Heart left ventricle (tissue), 16 donors: ENCODE data around the gene TEAD1. TPM values are rescaled to one million over a fixed set of nuclear protein-coding genes. Genes with fewer than 3 reads are reported as not detected.

Source experiments
- ATAC-seq, 4 donors: fragments of 200-7000 bp; cut with Tn5 transposase; one replicate each; pipeline ENCODE4 v1.9.1; 2020 to 2022; ENCODE audit warnings: moderate library complexity in 4 of 4, mild to moderate bottlenecking in 3 of 4, moderate number of reproducible peaks in 1 of 4
- DNase-seq, 5 donors: peaks; one replicate each; pipeline ENCODE4 v3.0.0-alpha.2; 2020
- H3K27ac ChIP-seq, 12 donors: fragments of 200-600 bp; sonication (generic) in 4 of 12; one replicate each; pipeline versions ENCODE4 v1.5.0 to v1.8.0; 2016 to 2022; ENCODE audit warnings: mild to moderate bottlenecking in 2 of 12
- H3K27me3 ChIP-seq, 9 donors: fragments of 200-600 bp; sonication (generic) in 2 of 9; one replicate each; pipeline versions ENCODE4 v1.5.1 to v1.8.0; 2016 to 2022; ENCODE audit warnings: mild to moderate bottlenecking in 3 of 9
- H3K36me3 ChIP-seq, 9 donors: fragments of 200-600 bp; sonication (generic) in 2 of 9; one replicate each; pipeline versions ENCODE4 v1.5.0 to v1.8.0; 2018 to 2022; ENCODE audit warnings: mild to moderate bottlenecking in 2 of 9
- H3K4me1 ChIP-seq, 12 donors: fragments of 200-600 bp; sonication (generic) in 4 of 12; one replicate each; pipeline versions ENCODE4 v1.5.0 to v1.8.0; 2016 to 2022; ENCODE audit warnings: mild to moderate bottlenecking in 3 of 12
- H3K4me3 ChIP-seq, 12 donors: fragments of 200-600 bp; sonication (generic) in 4 of 12; one replicate each; pipeline versions ENCODE4 v1.5.0 to v1.8.0; 2017 to 2022; ENCODE audit warnings: mild to moderate bottlenecking in 9 of 12, moderate library complexity in 4 of 12
- H3K9me3 ChIP-seq, 12 donors: fragments of 200-600 bp; sonication (generic) in 4 of 12; one replicate each; pipeline versions ENCODE4 v1.5.0 to v1.8.0; 2016 to 2022; ENCODE audit warnings: mild to moderate bottlenecking in 1 of 12
- POLR2A ChIP-seq, 2 donors: fragments of 450-650 bp; IDR thresholded peaks; one replicate each; pipeline ENCODE4 v1.6.1; 2017; ENCODE audit warnings: antibody characterized with exemption in 2 of 2, mild to moderate bottlenecking in 2 of 2, moderate library complexity in 2 of 2
- WGBS, 4 donors: extraction: QIAGEN DNeasy Blood & Tissue Kit in 2 of 4; methylation state at CpG; one replicate each; pipeline versions ENCODE4 v1.1.5 to v1.1.7; 2013 to 2018; 5-methylcytosine and 5-hydroxymethylcytosine counted together
- intact Hi-C, 10 donors: fragments of 100-400 bp; cut with DNase I; formaldehyde crosslinking; loops; one replicate each; pipeline versions ENCODE4 v1.11.1 to v1.14.2; 2022
- long read RNA-seq, 3 donors: library from polyadenylated mRNA; unstranded; transcript quantifications; one replicate each; pipeline ENCODE4 v2.0.0, GENCODE V29; 2020 to 2021
- polyA plus RNA-seq, 2 donors: library from polyadenylated mRNA; stranded (reverse); fragments of 200-250 nt; gene quantifications; one replicate each; pipeline ENCODE4 v1.2.3, GENCODE V29; 2013
- total RNA-seq, 9 donors: library from RNA; depleted of rRNA in 2 of 9; stranded (reverse); fragments of >200 nt in 2 of 9; fragmentation: NEBNext Ultra II Directional in 3 of 9; extraction: Animal tissue kit (Norgen Biotek cat#: 25700) in 3 of 9; gene quantifications; one replicate each; pipeline versions ENCODE4 v1.1.0 to v1.2.4, GENCODE V29; 2016 to 2023
- TF ChIP-seq, protein P1 (sequence below), 12 donors: fragments of 200-600 bp; sonication (generic) in 4 of 12; IDR thresholded peaks; one replicate each; pipeline versions ENCODE4 v1.5.0 to v1.8.0; 2018 to 2022; ENCODE audit warnings: antibody characterized with exemption in 12 of 12, mild to moderate bottlenecking in 5 of 12
- donor health status: ischemic (EF 13 %, LVEDD 7.1; RV severe dilation, severe dysfunction).
- donor health status: healthy with polysubstance abuse.
- donor health status: DM: no; HTN: yes; CAD: no.
- donor health status: DM: no; HTN: no; CAD: no.
- donor health status: ischemic (EF 25% LVEDD 6.9; RV normal size, moderate dysfunction).
- donor health status: ischemic (EF 25% LVEDD 5.7; RV mildly dilated, moderate dysfunction).
- donor health status: healthy.
- donor health status: DM: yes; HTN: yes; CAD: no.
- donor health status: ischemic (EF 35%, LVEDD 5.7; RV mildly dilated, moderate dysfunction).
- donor health status: nonischemic (EF 11% LVEDD 7.7; RV severe dilation, severe dysfunction).
- donor health status: DM: yes; HTN: yes; CAD: no.
- donor health status: PGD.
- donor health status: ischemic (EF 29% LVEDD 5.4; RV normal size, mild dysfunction).
- donor health status: nonischemic (EF 23%, LVEDD 6.1; RV moderate dilation, normal function).

TEAD1 gene
- 100 to 1,000 TPM in 7 of 9 donors, 10 to 100 TPM in 2; 89.8 to 161 (median 116) TPM for total RNA-seq
- 10 to 100 TPM; 14.4 to 88.5 TPM for polyA plus RNA-seq
- long read RNA-seq, donor 1, full-length matches to known transcripts = 2 of 66 reads
- long read RNA-seq, donor 1, partial matches to known transcripts = 3 of 66 reads
- long read RNA-seq, donor 1, other reads (novel, unspliced or antisense) = 61 of 66 reads
- long read RNA-seq, donor 2, full-length matches to known transcripts = 13 of 75 reads
- long read RNA-seq, donor 2, partial matches to known transcripts = 8 of 75 reads
- long read RNA-seq, donor 2, other reads (novel, unspliced or antisense) = 54 of 75 reads
- long read RNA-seq, donor 3, full-length matches to known transcripts = 4 of 104 reads
- long read RNA-seq, donor 3, partial matches to known transcripts = 5 of 104 reads
- long read RNA-seq, donor 3, other reads (novel, unspliced or antisense) = 95 of 104 reads

DNA sequence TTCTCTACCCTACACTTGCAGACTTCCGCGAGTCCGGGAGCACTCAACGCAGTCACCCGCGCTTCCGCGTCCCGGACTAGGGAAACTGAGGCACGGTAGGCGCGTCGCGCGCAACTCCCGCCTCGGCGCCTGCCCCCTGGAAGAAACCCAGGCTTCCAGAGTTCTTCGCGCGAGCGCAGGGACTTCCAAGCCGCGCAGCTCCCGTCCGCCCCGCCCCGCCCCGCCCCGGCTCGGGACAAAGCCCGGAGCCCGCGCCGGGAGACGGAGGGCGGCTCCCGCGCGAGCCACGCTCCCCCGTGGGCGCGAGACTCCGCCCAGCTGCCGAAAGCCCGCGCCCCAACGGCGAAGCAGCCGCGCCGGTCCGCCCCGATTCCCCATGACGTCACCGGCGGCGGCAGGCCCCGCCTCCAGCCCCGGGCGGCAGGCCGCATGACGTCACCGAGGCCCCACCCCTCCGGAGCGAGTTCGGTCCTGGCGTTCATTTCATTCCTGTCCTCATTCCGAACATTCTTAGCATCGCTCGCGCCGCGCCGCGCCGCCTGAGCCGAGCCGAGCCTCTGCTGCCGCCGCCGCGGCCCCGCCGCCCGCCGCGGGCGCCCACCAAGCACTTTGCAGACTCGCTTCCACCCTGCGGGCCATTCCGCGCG is at the start of gene TEAD1:
TSS of gene TEAD1 (plus strand) at position 498 of the 647 bp plus-strand sequence.
- Histone ChIP-seq H3K9me3 (no peaks in the 10 kb centered on the region), H3K4me3 (peak within 1 kb of the TSS; percentile 64 to 92 (median 72)), H3K4me1 (peaks cover 3 to 37% (median 24%) of the 10 kb centered on the region in 12 donors), H3K27me3 (peaks cover 0 to 44% (median 0%) of the 10 kb centered on the region in 9 donors), H3K27ac (peak within 1 kb of the TSS; percentile 84 to 98 (median 96)), H3K36me3 (no peaks in the 10 kb centered on the region)
- whole genome bisulfite sequencing, 4 donors = 0 to 1% (median 1%) methylated on average over 14 to 95 of the region's 95 CpGs
- TF ChIP-seq, protein P1, sequence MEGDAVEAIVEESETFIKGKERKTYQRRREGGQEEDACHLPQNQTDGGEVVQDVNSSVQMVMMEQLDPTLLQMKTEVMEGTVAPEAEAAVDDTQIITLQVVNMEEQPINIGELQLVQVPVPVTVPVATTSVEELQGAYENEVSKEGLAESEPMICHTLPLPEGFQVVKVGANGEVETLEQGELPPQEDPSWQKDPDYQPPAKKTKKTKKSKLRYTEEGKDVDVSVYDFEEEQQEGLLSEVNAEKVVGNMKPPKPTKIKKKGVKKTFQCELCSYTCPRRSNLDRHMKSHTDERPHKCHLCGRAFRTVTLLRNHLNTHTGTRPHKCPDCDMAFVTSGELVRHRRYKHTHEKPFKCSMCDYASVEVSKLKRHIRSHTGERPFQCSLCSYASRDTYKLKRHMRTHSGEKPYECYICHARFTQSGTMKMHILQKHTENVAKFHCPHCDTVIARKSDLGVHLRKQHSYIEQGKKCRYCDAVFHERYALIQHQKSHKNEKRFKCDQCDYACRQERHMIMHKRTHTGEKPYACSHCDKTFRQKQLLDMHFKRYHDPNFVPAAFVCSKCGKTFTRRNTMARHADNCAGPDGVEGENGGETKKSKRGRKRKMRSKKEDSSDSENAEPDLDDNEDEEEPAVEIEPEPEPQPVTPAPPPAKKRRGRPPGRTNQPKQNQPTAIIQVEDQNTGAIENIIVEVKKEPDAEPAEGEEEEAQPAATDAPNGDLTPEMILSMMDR (IDR thresholded peaks at IDR 0.05) = no peak
- TF ChIP-seq POLR2A (IDR thresholded peaks at IDR 0.05) = peak in 1 of 2 donors; percentile 77
- peak; percentile 96 to 98 (median 97) for DNase-seq
- peak; percentile 89 to 97 (median 95) for ATAC-seq
- intact Hi-C loops = loop anchor here (2.0 to 10.0 kb wide), 19 partner anchors 19 to 342 kb away; partner anchors contain the start of gene PARVA (in 1 of the 10)

DNA sequence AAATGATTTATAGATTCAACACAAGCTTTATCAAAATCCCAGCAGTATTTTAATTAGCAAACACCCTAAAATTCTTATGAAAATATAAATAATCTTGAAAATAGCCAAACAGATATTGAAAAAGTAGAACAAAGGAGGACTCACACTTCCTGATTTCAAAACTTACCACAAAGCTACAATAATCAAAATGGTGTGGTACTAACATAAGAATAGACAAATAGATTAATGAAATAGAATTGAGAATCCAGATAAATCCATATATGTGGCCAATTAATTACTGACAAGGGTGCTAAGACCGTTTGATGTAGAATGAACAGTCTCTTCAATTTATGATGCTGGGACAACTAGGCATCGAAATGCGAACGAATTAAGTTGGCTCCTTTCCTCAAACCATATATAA is 49.6 kb upstream of the TEAD1 start:
- Histone ChIP-seq H3K4me3 (no peak overlapping the region), H3K36me3 (no peaks in the 10 kb centered on the region), H3K27ac (no peak overlapping the region), H3K27me3 (no peaks in the 10 kb centered on the region), H3K9me3 (peaks cover 0 to 25% (median 14%) of the 10 kb centered on the region in 12 donors), H3K4me1 (no peaks in the 10 kb centered on the region)
- DNase-seq (no peak), ATAC-seq (no peak)
- intact Hi-C loops = no loop called here
- TF ChIP-seq POLR2A (IDR thresholded peaks at IDR 0.05) = no peak
- TF ChIP-seq, protein P1 (IDR thresholded peaks at IDR 0.05) = no peak
- 89 to 96% (median 94%) methylated on average over 4 of the region's 4 CpGs for WGBS, 4 donors

DNA sequence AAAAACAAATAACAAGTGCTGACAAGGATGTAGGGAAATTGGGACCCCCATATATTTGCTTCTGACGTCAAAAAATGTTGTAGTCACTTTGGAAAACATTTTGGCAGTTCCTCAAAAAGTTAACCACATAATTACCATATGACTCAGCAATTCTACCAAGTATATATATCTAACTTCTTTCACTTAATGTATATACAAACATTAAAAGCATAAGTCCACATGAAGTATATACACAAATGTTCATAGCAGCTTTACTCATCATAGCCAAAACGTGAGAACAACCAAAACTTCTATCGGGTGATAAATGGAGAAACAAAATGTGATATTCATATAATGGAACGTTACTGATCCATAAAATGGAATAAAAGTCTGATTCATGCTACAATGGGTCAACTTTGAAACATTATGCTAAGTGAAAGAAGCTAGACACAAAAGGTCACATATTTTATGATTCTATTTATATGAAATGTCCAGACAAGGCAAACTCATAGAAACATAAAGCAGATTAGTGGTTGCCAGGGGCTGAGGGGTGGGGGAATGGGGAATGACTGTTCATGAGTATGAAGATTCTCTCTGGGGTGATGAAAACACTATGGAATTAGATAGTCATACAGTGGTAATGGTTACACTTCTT is 48.7 kb upstream of the TEAD1 start:
- TF ChIP-seq, protein P1 (IDR thresholded peaks at IDR 0.05) = no peak
- TF ChIP-seq POLR2A (IDR thresholded peaks at IDR 0.05) = no peak
- ATAC-seq (no peak), DNase-seq (no peak)
- Histone ChIP-seq H3K9me3 (peaks cover 0 to 25% (median 14%) of the 10 kb centered on the region in 12 donors), H3K27ac (no peak overlapping the region), H3K36me3 (no peaks in the 10 kb centered on the region), H3K27me3 (no peaks in the 10 kb centered on the region), H3K4me1 (no peaks in the 10 kb centered on the region), H3K4me3 (no peak overlapping the region)
- intact Hi-C loops = no loop called here
- WGBS, 4 donors = 66 to 70% (median 69%) methylated on average over 4 of the region's 4 CpGs

DNA sequence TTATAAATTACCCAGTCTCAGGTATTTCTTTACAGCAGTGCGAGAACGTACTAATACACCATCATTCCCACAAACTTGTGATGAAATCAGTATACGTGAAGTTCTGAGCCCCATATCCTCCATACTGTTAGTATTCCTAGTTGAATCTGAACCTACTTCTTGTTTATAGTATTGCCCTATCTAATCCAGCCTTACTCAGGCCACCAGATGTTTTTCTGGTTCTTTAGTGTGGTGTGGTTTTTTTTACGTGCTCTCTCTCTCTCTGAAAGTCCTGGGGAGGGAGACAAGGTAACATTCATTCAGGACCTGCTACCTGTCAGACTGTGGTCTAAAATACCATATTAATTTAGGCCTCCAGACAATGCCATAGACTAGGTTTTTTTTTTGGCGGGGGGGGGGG is 47.6 kb upstream of the TEAD1 start:
- no peak for TF ChIP-seq POLR2A (IDR thresholded peaks at IDR 0.05)
- TF ChIP-seq, protein P1 (IDR thresholded peaks at IDR 0.05) = no peak
- peaks cover 0 to 25% (median 14%) of the 10 kb centered on the region in 12 donors for H3K9me3 ChIP-seq
- no peaks in the 10 kb centered on the region for H3K27me3 ChIP-seq
- ATAC-seq (no peak), DNase-seq (no peak)
- WGBS, 4 donors = 90 to 96% (median 93%) methylated on average over 5 of the region's 5 CpGs
- H3K4me1 ChIP-seq = no peaks in the 10 kb centered on the region
- H3K36me3 ChIP-seq = no peaks in the 10 kb centered on the region
- intact Hi-C loops = no loop called here
- no peak overlapping the region for H3K27ac ChIP-seq
- no peak overlapping the region for H3K4me3 ChIP-seq
